IPS DF 6.9 (cell line): ENCODE results near the gene TBL2.
"Not testable (repeated sequence)": the region's sequence is repeated elsewhere in the genome, so short reads cannot be mapped to it uniquely, and the experiment has no call there.

ENCODE experiments used
- DNase-seq: peaks from one replicate; pipeline ENCODE4 v3.0.0-alpha.2; 2013; ENCODE audit warnings: low read depth, low spot score
- H3K27ac ChIP-seq: one replicate; pipeline ENCODE4 v1.5.1; 2013; ENCODE audit warnings: low read length, control low read depth
- H3K27me3 ChIP-seq: 2 replicates; pipeline ENCODE4 v1.6.1; 2013; ENCODE audit warnings: mild to moderate bottlenecking, low read length; ENCODE audit not compliant: control insufficient read depth, insufficient read depth
- H3K36me3 ChIP-seq: 2 replicates; pipeline ENCODE4 v1.6.1; 2013; ENCODE audit warnings: low read length; ENCODE audit not compliant: control insufficient read depth, insufficient read depth
- H3K4me1 ChIP-seq: 2 replicates; pipeline ENCODE4 v1.6.1; 2013; ENCODE audit warnings: low read length; ENCODE audit not compliant: control insufficient read depth, insufficient read depth
- H3K4me3 ChIP-seq: 2 replicates; pipeline ENCODE4 v1.5.1; 2013; ENCODE audit warnings: mild to moderate bottlenecking, low read length
- H3K9me3 ChIP-seq: 2 replicates; pipeline ENCODE4 v1.6.1; 2013; ENCODE audit warnings: low read length, inconsistent platforms; ENCODE audit not compliant: control insufficient read depth, insufficient read depth
- WGBS: extraction: QIAGEN DNeasy Blood & Tissue Kit; methylation state at CpG from one replicate; pipeline ENCODE4 v1.1.7; 2013; ENCODE audit warnings: mixed read lengths, missing lambda C conversion rate; ENCODE audit not compliant: insufficient read length, insufficient coverage; 5-methylcytosine and 5-hydroxymethylcytosine counted together

Gene TBL2

GRCh38 chr7:73569042-73569608, 9.3 kb downstream of the TBL2 start:
- no peak overlapping the region for H3K4me3 ChIP-seq
- 100% methylated on average over 2 of the region's 5 CpGs for WGBS
- no peak overlapping the region for H3K27ac ChIP-seq
- no peaks in the 10 kb centered on the region for H3K27me3 ChIP-seq
- H3K9me3 ChIP-seq: no peaks in the 10 kb centered on the region
- H3K36me3 ChIP-seq: peaks cover 25% of the 10 kb centered on the region
- peaks cover 1% of the 10 kb centered on the region; the same call in 1 of the 2 replicates for H3K4me1 ChIP-seq
- DNase-seq: no peak

GRCh38 chr7:73567846-73568685, 10.3 kb downstream of the TBL2 start:
- no CpG with 5 or more reads among the region's 12 CpGs for WGBS
- peaks cover 1% of the 10 kb centered on the region; the same call in 1 of the 2 replicates for H3K4me1 ChIP-seq
- H3K27ac ChIP-seq: no peak overlapping the region
- no peak overlapping the region for H3K4me3 ChIP-seq
- H3K36me3 ChIP-seq: peaks cover 18% of the 10 kb centered on the region
- H3K27me3 ChIP-seq: no peaks in the 10 kb centered on the region
- no peak for DNase-seq
- no peaks in the 10 kb centered on the region for H3K9me3 ChIP-seq

- 100% methylated on average over 1 of the region's 4 CpGs for WGBS
- no peaks in the 10 kb centered on the region for H3K27me3 ChIP-seq
Observed at GRCh38 chr7:73567140-73567539, 11.2 kb downstream of the TBL2 start.

DNA sequence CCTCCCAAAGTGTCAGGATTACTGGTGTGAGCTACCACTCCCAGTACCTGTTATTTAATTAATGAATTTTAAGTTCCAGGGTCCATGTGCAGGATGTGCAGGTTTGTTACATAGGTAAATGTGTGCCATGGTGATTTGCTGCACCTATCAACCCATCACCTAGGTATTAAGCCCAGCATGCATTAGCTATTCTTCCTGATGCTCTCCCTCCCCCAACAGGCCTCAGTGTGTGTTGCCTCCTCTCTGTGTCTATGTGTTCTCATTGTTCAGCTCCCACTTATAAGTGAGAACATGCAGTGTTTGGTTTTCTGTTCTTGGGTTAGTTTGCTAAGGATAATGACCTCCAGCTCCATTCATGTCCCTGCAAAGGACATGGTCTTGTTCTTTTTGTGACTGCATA, 11.9 kb downstream of the TBL2 start:
- H3K36me3 ChIP-seq, H3K4me1 ChIP-seq, DNase-seq, H3K27me3 ChIP-seq, H3K9me3 ChIP-seq, H3K4me3 ChIP-seq, H3K27ac ChIP-seq: not testable (repeated sequence)

More at GRCh38 chr7:73567140-73567539, 11.2 kb downstream of the TBL2 start:
- Histone ChIP-seq H3K36me3 (peaks cover 9% of the 10 kb centered on the region), H3K27ac (no peak overlapping the region), H3K9me3 (no peaks in the 10 kb centered on the region), H3K4me3 (no peak overlapping the region), H3K4me1 (peaks cover 1% of the 10 kb centered on the region; the same call in 1 of the 2 replicates)
- DNase-seq: no peak

DNA sequence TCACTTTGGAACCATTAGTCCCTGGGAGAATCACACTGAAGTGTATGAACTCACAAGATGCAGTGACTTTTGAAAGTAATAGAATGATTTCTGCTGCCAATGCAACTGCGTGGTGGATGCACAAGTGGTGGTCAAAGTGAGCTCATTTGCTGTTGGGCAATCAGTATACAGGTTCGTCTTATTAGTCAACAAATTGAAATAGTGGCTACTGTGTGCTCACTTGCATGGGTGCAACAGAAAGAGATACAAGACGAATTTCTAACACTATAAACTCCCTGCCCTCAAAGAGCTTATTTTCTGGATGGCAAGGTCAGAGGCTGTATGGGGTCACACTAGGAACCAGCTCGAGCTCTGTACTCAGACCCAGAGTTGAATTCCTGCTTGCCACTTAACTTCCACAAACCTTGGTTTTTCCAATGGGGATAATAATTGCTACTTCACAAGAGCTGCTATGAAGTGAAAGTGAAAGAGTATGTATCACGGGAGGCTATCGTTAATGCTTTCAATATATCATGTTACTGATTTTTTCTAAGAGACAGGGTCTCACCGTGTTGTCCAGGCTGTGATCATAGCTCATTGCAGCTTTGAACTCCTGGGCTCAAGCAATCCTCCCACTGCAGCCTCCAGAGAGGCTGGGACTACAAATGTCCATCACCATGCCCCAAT, 12.6 kb downstream of the TBL2 start:
- Histone ChIP-seq H3K9me3 (no peaks in the 10 kb centered on the region), H3K27me3 (no peaks in the 10 kb centered on the region), H3K4me3 (no peak overlapping the region), H3K27ac (no peak overlapping the region), H3K36me3 (peaks cover 6% of the 10 kb centered on the region), H3K4me1 (peaks cover 1% of the 10 kb centered on the region; the same call in 1 of the 2 replicates)
- DNase-seq: no peak
- no CpG with 5 or more reads among the region's 7 CpGs for WGBS

DNA sequence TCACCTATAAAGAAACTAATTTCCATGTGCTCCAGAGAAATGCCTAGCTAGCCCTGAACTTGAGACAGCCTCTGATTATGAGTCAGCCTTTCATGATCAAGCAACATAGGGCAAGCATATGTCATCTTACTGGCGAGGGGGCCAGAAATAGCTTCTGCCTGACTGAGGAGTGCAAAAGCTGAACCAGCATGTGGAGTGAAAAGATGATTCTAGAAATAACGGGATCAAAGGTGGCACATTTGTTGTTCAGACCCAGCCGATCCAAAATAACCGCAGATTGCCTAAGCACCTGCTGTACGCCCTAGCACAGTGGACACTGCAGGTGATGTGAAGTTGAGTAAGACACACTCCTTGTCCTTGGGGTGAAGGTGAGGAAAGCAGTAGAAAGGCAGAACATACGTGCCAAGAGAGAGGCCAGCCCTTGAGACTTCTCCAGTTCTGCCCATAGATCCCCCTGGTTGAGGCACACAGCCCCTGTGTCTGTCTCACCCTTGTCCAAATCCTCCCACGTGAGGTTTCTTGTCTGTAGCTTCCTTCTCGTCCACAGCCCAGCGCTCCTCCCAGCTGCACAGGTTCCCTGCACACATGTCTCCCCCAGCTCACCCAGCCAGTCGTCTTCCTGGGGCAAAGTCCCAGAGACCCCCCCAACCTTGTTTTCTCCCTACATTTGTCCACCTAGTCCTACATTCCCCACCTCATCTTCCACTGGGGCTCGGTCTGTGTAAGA, 18.1 kb downstream of the TBL2 start:
- Histone ChIP-seq H3K27me3 (no peaks in the 10 kb centered on the region), H3K4me1 (peaks cover 1% of the 10 kb centered on the region; the same call in 1 of the 2 replicates), H3K9me3 (no peaks in the 10 kb centered on the region), H3K4me3 (no peak overlapping the region), H3K36me3 (no peaks in the 10 kb centered on the region), H3K27ac (no peak overlapping the region)
- WGBS: no CpG with 5 or more reads among the region's 11 CpGs
- DNase-seq: no peak

GRCh38 chr7:73557397-73558257, 20.8 kb downstream of the TBL2 start, which contains the start of gene BCL7B:
Gene BCL7B, minus strand, starts transcription at chr7:73557690. Its CDS starts 112 bp downstream, at chr7:73557578.
- H3K9me3 ChIP-seq: no peaks in the 10 kb centered on the region
- no CpG with 5 or more reads among the region's 83 CpGs for WGBS
- no peaks in the 10 kb centered on the region for H3K36me3 ChIP-seq
- no peak within 1 kb of the TSS for H3K27ac ChIP-seq
- DNase-seq: peak; percentile 27
- no peaks in the 10 kb centered on the region for H3K27me3 ChIP-seq
- peak within 1 kb of the TSS; percentile 84; the same call in 1 of the 2 replicates for H3K4me3 ChIP-seq
- no peaks in the 10 kb centered on the region for H3K4me1 ChIP-seq

DNA sequence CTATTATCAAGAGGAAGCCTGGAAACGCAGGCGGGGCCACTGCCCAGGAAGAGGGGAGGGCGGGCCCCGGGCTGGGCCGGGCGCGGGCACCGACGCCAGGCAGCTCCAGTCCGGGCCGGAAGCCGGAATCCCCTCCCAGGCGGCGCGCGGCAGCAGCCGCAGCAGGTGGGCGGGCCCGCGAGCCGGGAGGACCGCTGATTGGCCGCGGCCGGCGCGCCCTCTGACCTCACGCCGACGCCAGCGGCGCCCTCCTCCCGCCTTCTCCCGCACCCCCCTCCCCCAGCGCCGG, 21.3 kb downstream of the TBL2 start:
- WGBS: no CpG with 5 or more reads among the region's 36 CpGs
- no peaks in the 10 kb centered on the region for H3K4me1 ChIP-seq
- H3K27me3 ChIP-seq: no peaks in the 10 kb centered on the region
- no peak overlapping the region for H3K27ac ChIP-seq
- H3K4me3 ChIP-seq: peak overlapping the region; percentile 84; the same call in 1 of the 2 replicates
- H3K36me3 ChIP-seq: no peaks in the 10 kb centered on the region
- no peaks in the 10 kb centered on the region for H3K9me3 ChIP-seq
- DNase-seq: peak; percentile 78

GRCh38 chr7:73556208-73557107, 21.9 kb downstream of the TBL2 start:
- Histone ChIP-seq H3K4me3 (peak overlapping the region; percentile 84; the same call in 1 of the 2 replicates), H3K9me3 (no peaks in the 10 kb centered on the region), H3K27me3 (no peaks in the 10 kb centered on the region), H3K4me1 (no peaks in the 10 kb centered on the region), H3K36me3 (no peaks in the 10 kb centered on the region), H3K27ac (no peak overlapping the region)
- DNase-seq: no peak
- no CpG with 5 or more reads among the region's 28 CpGs for WGBS
